RWPE1 (cell line): ENCODE results near the gene TMEM151A.
"Not testable (repeated sequence)": the region's sequence is repeated elsewhere in the genome, so short reads cannot be mapped to it uniquely, and the experiment has no call there.

Experiments
- CTCF ChIA-PET: fragments of 350-600 bp; sonication (Branson Sonifier 250); formaldehyde crosslinking; extraction: SDS; loops from one replicate; lab custom pipeline; 2021; lab: Yijun Ruan, JAX
- POLR2A ChIA-PET: fragments of 400-600 bp; formaldehyde crosslinking; extraction: SDS; loops from one replicate; lab custom pipeline; 2020; ENCODE audit warnings: antibody characterized with exemption; ENCODE audit not compliant: low non-redundant PET; lab: Yijun Ruan, JAX
- DNase-seq: peaks from one replicate; pipeline ENCODE4 v3.0.0; 2012; ENCODE audit warnings: low spot score
- H3K27ac ChIP-seq: fragments of 450-650 bp; 2 replicates; pipeline ENCODE4 v1.5.1; 2017
- TF ChIP-seq, protein P1 (sequence below): fragments of 450-650 bp; conservative IDR thresholded peaks from 2 replicates; pipeline ENCODE4 v1.5.1; 2017; ENCODE audit warnings: low read depth, mild to moderate bottlenecking

Gene TMEM151A

GRCh38 chr11:66248903-66249302, 42.8 kb upstream of the TMEM151A start:
- no peak overlapping the region for H3K27ac ChIP-seq
- DNase-seq: no peak
- CTCF ChIA-PET: no interaction called here
- TF ChIP-seq, protein P1, sequence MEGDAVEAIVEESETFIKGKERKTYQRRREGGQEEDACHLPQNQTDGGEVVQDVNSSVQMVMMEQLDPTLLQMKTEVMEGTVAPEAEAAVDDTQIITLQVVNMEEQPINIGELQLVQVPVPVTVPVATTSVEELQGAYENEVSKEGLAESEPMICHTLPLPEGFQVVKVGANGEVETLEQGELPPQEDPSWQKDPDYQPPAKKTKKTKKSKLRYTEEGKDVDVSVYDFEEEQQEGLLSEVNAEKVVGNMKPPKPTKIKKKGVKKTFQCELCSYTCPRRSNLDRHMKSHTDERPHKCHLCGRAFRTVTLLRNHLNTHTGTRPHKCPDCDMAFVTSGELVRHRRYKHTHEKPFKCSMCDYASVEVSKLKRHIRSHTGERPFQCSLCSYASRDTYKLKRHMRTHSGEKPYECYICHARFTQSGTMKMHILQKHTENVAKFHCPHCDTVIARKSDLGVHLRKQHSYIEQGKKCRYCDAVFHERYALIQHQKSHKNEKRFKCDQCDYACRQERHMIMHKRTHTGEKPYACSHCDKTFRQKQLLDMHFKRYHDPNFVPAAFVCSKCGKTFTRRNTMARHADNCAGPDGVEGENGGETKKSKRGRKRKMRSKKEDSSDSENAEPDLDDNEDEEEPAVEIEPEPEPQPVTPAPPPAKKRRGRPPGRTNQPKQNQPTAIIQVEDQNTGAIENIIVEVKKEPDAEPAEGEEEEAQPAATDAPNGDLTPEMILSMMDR: no peak
- POLR2A ChIA-PET: interaction anchor here (0.6 kb wide), 1 partner anchor 40 kb away, joined by 3 read pairs; the partner anchor contains the start of gene YIF1A

GRCh38 chr11:66251809-66252208, 39.9 kb upstream of the TMEM151A start:
- TF ChIP-seq, protein P1: no peak
- no peak overlapping the region for H3K27ac ChIP-seq
- CTCF ChIA-PET: no interaction called here
- no peak for DNase-seq
- POLR2A ChIA-PET: no interaction called here

DNA sequence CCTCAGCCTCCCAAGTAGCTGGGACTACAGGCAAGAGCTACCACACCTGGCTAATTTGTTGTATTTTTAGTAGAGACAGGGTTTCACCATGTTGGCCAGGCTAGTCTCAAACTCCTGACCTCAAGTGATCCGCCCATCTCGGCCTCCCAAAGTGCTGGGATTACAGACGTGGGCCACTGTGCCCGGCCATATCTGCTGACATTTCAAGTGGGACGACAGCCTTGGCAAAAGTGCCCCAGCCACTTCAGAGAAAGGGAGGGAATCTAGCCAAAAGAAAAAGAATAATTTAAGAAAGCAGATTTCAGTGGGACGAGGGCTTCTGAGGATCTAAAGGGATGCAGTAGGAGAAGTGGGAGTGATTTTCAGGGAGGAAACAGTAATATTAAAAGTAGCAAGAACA, 38.6 kb upstream of the TMEM151A start:
- H3K27ac ChIP-seq, DNase-seq, POLR2A ChIA-PET: not testable (repeated sequence)
- CTCF ChIA-PET: interaction anchor here (0.6 kb wide), 1 partner anchor 18 kb away, joined by 5 read pairs; no protein-coding TSS in a partner anchor

- H3K27ac ChIP-seq: peak overlapping the region; percentile 79
- CTCF ChIA-PET: interaction anchor here (0.5 to 1.4 kb wide), 9 partner anchors 13 to 583 kb away, joined by 3 to 5 read pairs (median 3); no protein-coding TSS in a partner anchor
- POLR2A ChIA-PET: interaction anchor here (0.6 to 0.7 kb wide), 2 partner anchors 16 to 31 kb away, joined by 3 read pairs; no protein-coding TSS in a partner anchor
- TF ChIP-seq, protein P1: peak; percentile 42; the same call in 1 of the 2 replicates
- DNase-seq: no peak
These were observed 33.2 kb upstream of the TMEM151A start for GRCh38 chr11:66258473-66258893.

- CTCF ChIA-PET: interaction anchor here (0.5 to 1.4 kb wide), 5 partner anchors 17 to 163 kb away, joined by 3 to 4 read pairs (median 3); partner anchors contain the start of gene TMEM151A
These were observed 32.5 kb upstream of the TMEM151A start for GRCh38 chr11:66259225-66259624.

GRCh38 chr11:66259956-66260355, 31.7 kb upstream of the TMEM151A start:
- H3K27ac ChIP-seq: no peak overlapping the region
- TF ChIP-seq, protein P1: no peak
- CTCF ChIA-PET: interaction anchor here (0.6 to 0.7 kb wide), 2 partner anchors 32 to 348 kb away, joined by 3 read pairs; partner anchors contain the start of gene TMEM151A
- POLR2A ChIA-PET: no interaction called here
- DNase-seq: no peak

More at GRCh38 chr11:66259225-66259624, 32.5 kb upstream of the TMEM151A start:
- no peak overlapping the region for H3K27ac ChIP-seq
- POLR2A ChIA-PET: no interaction called here
- DNase-seq: no peak
- TF ChIP-seq, protein P1: no peak

DNA sequence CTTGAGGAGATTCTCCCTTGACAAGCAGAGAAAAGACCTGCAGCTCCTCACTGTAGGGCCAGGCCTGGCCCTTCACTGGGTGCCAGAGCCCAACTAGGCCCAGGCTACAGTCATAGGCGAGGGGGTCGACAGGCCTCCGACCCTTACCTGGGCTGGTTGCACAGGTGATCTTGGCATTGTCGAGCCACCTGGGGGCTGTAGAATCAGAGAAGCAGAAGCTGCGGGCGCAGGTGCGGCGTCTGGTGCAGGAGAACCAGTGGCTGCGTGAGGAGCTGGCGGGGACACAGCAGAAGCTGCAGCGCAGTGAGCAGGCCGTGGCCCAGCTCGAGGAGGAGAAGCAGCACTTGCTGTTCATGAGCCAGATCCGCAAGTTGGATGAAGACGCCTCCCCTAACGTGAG, 30.1 kb upstream of the TMEM151A start:
- no peak for DNase-seq
- ChIA-PET POLR2A (no interaction called here), CTCF (no interaction called here)
- no peak overlapping the region for H3K27ac ChIP-seq
- TF ChIP-seq, protein P1: no peak
